Tibial nerve (tissue), 4 donors: ENCODE data around the gene TUBA1A. TPM values are rescaled to one million over a fixed set of nuclear protein-coding genes. Genes with fewer than 3 reads are reported as not detected.
A peak's percentile ranks its signal among the peaks of the same experiment; 100 is the strongest.

Experiments used
- DNase-seq, 2 donors: peaks; one replicate each; pipeline ENCODE4 v3.0.0-alpha.2; 2019; ENCODE audit warnings: low spot score in 2 of 2
- H3K27ac ChIP-seq, 4 donors: fragments of 200-600 bp; sonication (generic) in 3 of 4; one replicate each; pipeline ENCODE4 v1.5.1; 2017 to 2019; ENCODE audit warnings: mild to moderate bottlenecking in 1 of 4
- H3K27me3 ChIP-seq, 2 donors: fragments of 200-600 bp; sonication (generic) in 1 of 2; one replicate each; pipeline versions ENCODE4 v1.5.1 to v1.6.0; 2017 to 2019
- H3K36me3 ChIP-seq, 3 donors: fragments of 200-600 bp; sonication (generic); one replicate each; pipeline ENCODE4 v1.5.1; 2018 to 2019
- H3K4me1 ChIP-seq, 4 donors: fragments of 200-600 bp; sonication (generic) in 3 of 4; one replicate each; pipeline ENCODE4 v1.5.1; 2017 to 2019
- H3K4me3 ChIP-seq, 4 donors: fragments of 200-600 bp; sonication (generic) in 3 of 4; one replicate each; pipeline ENCODE4 v1.5.1; 2017 to 2019; ENCODE audit warnings: mild to moderate bottlenecking in 1 of 4, moderate library complexity in 1 of 4
- H3K9me3 ChIP-seq, 4 donors: fragments of 200-600 bp; sonication (generic) in 3 of 4; one replicate each; pipeline ENCODE4 v1.5.1; 2017 to 2019
- EP300 ChIP-seq, 2 donors: sonication (generic); formaldehyde crosslinking; IDR thresholded peaks; one replicate each; pipeline ENCODE4 v1.6.1; 2017; ENCODE audit warnings: antibody characterized with exemption in 2 of 2, mild to moderate bottlenecking in 1 of 2
- POLR2A ChIP-seq, 2 donors: fragments of 450-650 bp; IDR thresholded peaks; one replicate each; pipeline ENCODE4 v1.6.1; 2017; ENCODE audit warnings: antibody characterized with exemption in 2 of 2, mild to moderate bottlenecking in 2 of 2, moderate library complexity in 2 of 2
- WGBS, 2 donors: methylation state at CpG; one replicate each; pipeline ENCODE4 v1.1.5; 2018; 5-methylcytosine and 5-hydroxymethylcytosine counted together
- total RNA-seq, 4 donors: library from RNA; depleted of rRNA; stranded (reverse); fragments of >200 nt; gene quantifications; one replicate each; pipeline ENCODE4 v1.1.0, GENCODE V29; 2016
- TF ChIP-seq, protein P1 (sequence below), 5 experiments: fragments of 200-600 bp in 3 of 5; fragments of 450-650 bp in 2 of 5; sonication (generic) in 3 of 5; IDR thresholded peaks; one replicate each; pipeline ENCODE4 v1.5.1; 2016 to 2019; ENCODE audit warnings: antibody characterized with exemption in 5 of 5, mild to moderate bottlenecking in 3 of 5, moderate library complexity in 2 of 5

Gene TUBA1A
- total RNA-seq, 4 donors from 2014 or later, result 264 to 402 (median 307) TPM

DNA sequence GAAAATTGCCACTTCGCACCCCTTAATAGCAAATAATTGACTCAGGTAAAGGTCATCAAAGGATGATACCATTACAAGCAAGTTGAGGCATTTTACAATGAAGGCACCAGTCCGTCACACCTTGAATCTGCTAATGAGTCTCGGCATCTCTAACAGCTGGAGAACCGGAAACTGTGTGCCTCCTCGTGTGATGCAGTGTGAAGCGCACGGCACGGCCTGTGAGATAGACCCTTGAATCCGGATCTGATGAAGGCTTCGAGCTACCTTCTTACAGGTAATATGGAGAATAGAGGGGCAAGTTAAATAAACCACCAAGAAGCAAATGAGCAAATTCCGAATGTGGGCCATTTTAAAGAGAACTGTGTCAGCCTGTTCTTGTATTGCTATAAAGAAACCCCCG lies 19.8 kb upstream of the TUBA1A start:
- H3K4me1 ChIP-seq, result no peaks in the 10 kb centered on the region
- H3K9me3 ChIP-seq, result no peaks in the 10 kb centered on the region
- H3K27ac ChIP-seq, result no peak overlapping the region
- TF ChIP-seq POLR2A (IDR thresholded peaks at IDR 0.05) (no peak), EP300 (IDR thresholded peaks at IDR 0.05) (no peak)
- TF ChIP-seq, protein P1, sequence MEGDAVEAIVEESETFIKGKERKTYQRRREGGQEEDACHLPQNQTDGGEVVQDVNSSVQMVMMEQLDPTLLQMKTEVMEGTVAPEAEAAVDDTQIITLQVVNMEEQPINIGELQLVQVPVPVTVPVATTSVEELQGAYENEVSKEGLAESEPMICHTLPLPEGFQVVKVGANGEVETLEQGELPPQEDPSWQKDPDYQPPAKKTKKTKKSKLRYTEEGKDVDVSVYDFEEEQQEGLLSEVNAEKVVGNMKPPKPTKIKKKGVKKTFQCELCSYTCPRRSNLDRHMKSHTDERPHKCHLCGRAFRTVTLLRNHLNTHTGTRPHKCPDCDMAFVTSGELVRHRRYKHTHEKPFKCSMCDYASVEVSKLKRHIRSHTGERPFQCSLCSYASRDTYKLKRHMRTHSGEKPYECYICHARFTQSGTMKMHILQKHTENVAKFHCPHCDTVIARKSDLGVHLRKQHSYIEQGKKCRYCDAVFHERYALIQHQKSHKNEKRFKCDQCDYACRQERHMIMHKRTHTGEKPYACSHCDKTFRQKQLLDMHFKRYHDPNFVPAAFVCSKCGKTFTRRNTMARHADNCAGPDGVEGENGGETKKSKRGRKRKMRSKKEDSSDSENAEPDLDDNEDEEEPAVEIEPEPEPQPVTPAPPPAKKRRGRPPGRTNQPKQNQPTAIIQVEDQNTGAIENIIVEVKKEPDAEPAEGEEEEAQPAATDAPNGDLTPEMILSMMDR (IDR thresholded peaks at IDR 0.05), result no peak
- H3K27me3 ChIP-seq, result no peaks in the 10 kb centered on the region
- WGBS, 2 donors, result 81 to 86% methylated on average over 12 of the region's 12 CpGs
- DNase-seq, result no peak
- no peaks in the 10 kb centered on the region for H3K36me3 ChIP-seq
- H3K4me3 ChIP-seq, result no peak overlapping the region

DNA sequence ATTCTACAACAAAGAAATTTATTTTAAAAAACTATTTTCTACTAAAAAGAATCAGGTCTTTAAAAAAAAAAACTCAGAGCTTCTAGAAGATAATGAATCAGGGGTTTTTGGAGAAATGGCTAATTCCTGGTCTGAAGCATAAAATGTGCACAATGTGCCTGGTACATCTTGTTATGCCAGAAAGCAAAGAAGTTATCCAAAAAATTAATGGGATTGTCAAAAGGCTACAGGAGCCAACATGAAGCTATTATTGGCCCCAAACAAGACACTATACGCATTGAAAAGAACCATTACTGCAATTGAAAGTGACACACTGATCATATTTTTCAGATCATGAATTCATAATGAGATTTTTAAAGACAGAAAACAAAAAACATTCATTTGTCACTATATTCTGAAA lies 19.3 kb upstream of the TUBA1A start:
- Histone ChIP-seq H3K9me3 (no peaks in the 10 kb centered on the region), H3K4me3 (no peak overlapping the region), H3K36me3 (no peaks in the 10 kb centered on the region), H3K4me1 (no peaks in the 10 kb centered on the region), H3K27me3 (no peaks in the 10 kb centered on the region), H3K27ac (no peak overlapping the region)
- TF ChIP-seq, protein P1 (IDR thresholded peaks at IDR 0.05), result no peak
- TF ChIP-seq POLR2A (IDR thresholded peaks at IDR 0.05) (no peak), EP300 (IDR thresholded peaks at IDR 0.05) (no peak)
- 64 to 81% methylated on average over 1 of the region's 1 CpG for WGBS, 2 donors
- DNase-seq, result no peak

DNA sequence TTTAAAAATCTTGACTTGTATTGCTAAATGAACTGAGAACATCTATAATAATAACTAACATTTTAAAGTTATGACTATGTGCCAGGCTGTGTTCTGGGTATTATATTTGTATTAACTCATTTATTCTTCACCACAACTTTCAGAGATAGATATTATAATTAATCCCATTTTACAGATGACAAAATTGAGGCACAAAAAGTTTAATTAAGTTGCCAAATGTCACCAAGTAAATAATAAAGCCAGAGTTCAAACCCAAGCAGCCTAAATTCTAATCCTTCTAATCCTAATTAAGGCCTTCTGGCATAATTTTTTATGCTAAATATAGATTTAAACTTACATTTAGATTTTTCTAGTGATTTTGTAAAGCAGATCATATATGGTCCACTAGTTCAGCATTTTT lies 17.5 kb upstream of the TUBA1A start:
- Histone ChIP-seq H3K4me1 (peaks cover 0 to 10% (median 6%) of the 10 kb centered on the region in 4 donors), H3K36me3 (no peaks in the 10 kb centered on the region), H3K4me3 (no peak overlapping the region), H3K27me3 (no peaks in the 10 kb centered on the region), H3K27ac (no peak overlapping the region), H3K9me3 (no peaks in the 10 kb centered on the region)
- no peak for DNase-seq
- TF ChIP-seq EP300 (IDR thresholded peaks at IDR 0.05) (no peak), POLR2A (IDR thresholded peaks at IDR 0.05) (no peak)
- TF ChIP-seq, protein P1 (IDR thresholded peaks at IDR 0.05), result no peak

DNA sequence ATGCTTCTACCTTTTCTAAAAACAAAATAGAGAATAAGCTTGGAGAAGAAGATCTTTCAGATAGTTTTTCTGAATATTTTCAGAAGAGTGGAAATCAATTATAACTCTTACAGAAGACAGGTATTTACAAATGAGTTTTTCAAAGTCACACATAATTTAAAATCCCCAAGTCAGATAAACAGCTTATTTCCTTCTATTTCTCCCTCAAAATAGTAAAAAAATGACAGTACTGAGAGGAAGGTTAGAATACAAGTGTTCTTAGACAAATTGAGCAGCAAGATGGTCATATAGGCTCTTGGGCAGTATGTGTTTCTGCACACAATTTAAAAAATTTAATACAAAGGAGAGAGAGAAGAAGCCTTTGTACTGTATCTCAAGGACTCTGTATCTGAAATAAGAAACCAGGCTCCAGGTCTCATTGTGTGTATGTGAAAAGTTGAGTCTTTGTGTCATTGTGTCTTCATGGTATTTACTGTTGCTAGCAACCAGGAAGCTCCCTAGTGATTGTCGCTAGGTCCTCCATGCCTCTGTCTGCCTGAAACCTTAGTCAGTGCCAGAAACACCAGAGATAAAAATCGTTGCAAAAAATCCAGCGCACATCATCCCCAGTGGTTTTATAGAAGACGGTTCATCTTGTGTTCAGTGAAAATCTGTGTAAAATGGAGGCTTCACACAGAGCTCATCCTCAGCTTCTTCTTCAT lies 12.9 kb upstream of the TUBA1A start:
- no peak for TF ChIP-seq POLR2A (IDR thresholded peaks at IDR 0.05)
- TF ChIP-seq, protein P1 (IDR thresholded peaks at IDR 0.05), result no peak
- no peak for TF ChIP-seq EP300 (IDR thresholded peaks at IDR 0.05)
- H3K27ac ChIP-seq, result peak overlapping the region in 2 of 4 donors; percentile 65 to 78
- peaks cover 0 to 43% (median 19%) of the 10 kb centered on the region in 4 donors for H3K4me1 ChIP-seq
- 44 to 53% methylated on average over 4 of the region's 4 CpGs for whole genome bisulfite sequencing, 2 donors
- H3K27me3 ChIP-seq, result no peaks in the 10 kb centered on the region
- no peak overlapping the region for H3K4me3 ChIP-seq
- DNase-seq, result no peak
- no peaks in the 10 kb centered on the region for H3K9me3 ChIP-seq
- no peaks in the 10 kb centered on the region for H3K36me3 ChIP-seq

GRCh38 chr12:49200919-49201594 lies 12.2 kb upstream of the TUBA1A start:
- DNase-seq, result peak in 1 of 2 donors; percentile 61
- H3K36me3 ChIP-seq, result no peaks in the 10 kb centered on the region
- no peak overlapping the region for H3K4me3 ChIP-seq
- H3K27ac ChIP-seq, result peak overlapping the region in 3 of 4 donors; percentile 45 to 78 (median 65)
- H3K27me3 ChIP-seq, result no peaks in the 10 kb centered on the region
- TF ChIP-seq, protein P1 (IDR thresholded peaks at IDR 0.05), result no peak
- TF ChIP-seq EP300 (IDR thresholded peaks at IDR 0.05), result peak in 1 of 2 donors; percentile 69
- peaks cover 0 to 44% (median 19%) of the 10 kb centered on the region in 4 donors for H3K4me1 ChIP-seq
- H3K9me3 ChIP-seq, result no peaks in the 10 kb centered on the region
- WGBS, 2 donors, result 8% methylated on average over 4 of the region's 4 CpGs
